ENCODE data around the gene SPDYE2B.
"Not testable (repeated sequence)": the region's sequence is repeated elsewhere in the genome, so short reads cannot be mapped to it uniquely, and the experiment has no call there.

The SPDYE2B gene, protein sequence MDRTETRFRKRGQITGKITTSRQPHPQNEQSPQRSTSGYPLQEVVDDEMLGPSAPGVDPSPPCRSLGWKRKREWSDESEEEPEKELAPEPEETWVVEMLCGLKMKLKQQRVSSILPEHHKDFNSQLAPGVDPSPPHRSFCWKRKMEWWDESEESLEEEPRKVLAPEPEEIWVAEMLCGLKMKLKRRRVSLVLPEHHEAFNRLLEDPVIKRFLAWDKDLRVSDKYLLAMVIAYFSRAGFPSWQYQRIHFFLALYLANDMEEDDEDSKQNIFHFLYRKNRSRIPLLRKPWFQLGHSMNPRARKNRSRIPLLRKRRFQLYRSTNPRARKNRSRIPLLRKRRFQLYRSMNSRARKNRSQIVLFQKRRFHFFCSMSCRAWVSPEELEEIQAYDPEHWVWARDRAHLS

DNA sequence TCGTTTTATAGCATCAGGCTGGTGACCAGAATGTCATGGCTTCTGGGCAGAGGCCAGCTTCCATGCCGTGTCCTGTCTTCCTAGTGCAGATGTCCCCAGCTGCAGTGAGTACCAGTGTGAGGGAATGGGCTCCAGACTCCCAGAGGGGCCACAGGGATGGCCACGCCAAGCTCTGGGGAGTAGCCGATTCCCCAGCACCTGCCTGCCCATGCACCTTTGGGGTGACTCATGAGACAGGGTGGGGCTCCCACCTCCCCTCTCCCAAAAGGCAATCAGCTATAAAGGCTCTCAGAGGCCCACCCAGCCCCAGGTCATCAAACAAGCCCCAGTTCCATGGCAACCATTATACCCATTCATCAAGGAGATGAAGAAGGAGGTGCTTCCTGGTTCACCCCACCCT lies at the start of gene SPDYE2B:
Gene SPDYE2B, plus strand, starts transcription at position 396 of the 400 bp plus-strand sequence. CDS start 2,030 bp downstream, outside the sequence.
- DNase-seq = not testable (repeated sequence)

DNA sequence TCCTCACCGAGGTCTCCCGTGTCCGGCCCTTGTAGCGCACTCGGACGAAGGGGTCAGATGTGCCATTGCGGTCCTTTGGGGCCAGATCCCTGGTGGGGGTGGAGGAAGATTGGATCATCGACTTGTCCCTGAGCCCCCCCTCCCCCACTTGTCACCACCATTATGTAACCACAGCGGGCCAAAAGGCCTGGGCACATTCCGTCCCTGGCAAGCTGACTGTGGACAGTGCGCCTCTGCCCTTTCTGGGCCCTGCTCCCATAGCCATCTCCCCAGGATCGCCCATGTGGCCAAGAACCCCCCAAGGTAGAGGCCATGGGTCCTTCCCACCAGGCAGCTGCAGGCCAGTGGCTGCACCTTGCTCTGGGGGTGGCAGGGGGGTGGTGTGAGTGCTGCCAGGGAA lies 47.8 kb upstream of the SPDYE2B start:
- not testable (repeated sequence) for DNase-seq

DNA sequence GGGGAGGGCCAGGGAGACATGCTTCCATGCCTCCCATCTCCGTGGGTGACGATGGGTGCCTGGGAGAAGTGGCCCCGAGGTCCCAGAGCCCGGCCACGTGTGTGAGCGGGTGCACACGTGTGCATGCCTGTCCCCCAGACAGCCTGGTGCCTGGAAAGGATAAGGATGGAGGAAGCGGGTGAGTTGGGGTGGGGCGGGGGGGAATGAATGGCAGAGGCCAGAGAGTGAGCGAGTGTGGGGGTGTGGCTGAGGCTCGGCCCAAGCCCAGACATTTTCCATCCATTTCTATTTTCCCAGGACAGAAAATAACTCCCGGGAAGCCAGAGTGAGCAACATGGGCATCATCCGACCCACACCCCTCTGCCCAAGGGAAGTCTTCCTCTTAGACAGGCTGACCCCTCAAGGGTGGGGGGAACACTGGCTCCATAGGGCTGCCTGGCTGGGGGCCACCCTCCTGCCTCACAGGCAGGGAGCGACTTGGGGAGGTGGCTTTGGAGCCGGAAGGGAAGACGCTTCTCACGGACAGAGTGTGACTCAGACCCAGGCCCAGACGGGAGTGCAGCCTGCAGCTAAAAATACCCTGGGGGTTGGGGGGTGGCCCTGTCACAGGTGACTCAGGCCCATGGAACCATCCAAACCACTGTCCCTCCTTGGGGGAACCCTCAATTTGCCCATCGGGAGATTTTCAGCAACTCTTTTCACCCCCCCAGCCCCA lies 45.5 kb upstream of the SPDYE2B start:
- not testable (repeated sequence) for DNase-seq

DNA sequence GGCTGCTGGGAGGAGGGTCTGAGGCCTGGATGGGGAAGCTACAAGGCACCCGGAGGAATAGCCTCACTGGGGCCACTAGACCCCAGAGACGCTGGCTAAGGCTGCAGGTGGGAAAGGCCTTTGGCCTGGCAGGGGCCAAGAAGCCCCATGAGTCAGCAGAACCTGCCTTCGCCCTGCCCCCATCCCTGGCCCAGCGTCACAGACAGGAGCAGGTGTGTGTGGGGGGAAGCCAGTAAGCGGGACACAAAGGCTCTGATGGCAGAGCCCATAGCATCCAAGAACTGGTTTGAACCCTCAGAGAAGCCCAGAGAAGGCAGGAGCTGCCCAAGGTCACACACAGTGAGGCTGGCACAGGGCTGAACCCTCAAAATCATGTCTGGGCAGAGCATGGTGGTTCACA lies 43.3 kb upstream of the SPDYE2B start:
- not testable (repeated sequence) for DNase-seq

DNA sequence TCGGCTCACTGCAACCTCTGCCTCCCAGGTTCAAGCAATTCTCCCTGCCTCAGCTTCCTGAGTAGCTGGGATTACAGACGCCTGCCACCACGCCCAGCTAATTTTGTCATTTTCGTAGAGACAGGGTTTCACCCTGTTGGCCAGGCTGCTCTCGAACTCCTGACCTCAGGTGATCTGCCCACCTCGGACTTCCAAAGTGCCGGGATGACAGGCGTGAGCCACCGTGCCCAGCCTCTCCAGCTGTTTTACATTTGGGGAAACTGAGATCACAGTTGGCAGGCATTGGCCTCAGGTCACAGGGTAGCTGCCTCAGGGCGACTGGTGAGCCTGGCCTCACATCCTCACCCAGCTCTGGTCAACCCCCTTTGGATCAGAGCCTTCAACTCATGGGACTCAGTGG lies 40.4 kb upstream of the SPDYE2B start:
- DNase-seq = not testable (repeated sequence)

DNA sequence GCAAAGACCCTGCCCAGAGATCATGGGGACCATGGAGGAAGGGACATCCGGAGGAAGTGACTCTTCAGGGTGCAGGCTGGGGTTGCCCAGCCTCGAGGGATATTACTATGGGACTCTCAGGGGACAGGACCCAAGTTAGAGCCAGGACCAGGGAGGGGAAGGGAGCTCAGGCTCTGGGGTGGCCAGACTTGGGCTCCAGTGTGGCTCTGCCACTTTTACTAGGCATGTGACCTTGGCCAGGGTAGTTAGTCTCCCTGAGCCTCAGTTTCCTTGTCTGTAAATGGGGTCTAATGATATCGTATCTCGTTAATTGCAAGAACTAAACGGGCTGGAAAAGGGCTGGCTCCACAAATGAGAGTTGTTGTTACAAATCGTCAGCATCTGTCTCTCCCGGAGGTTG lies 39.7 kb upstream of the SPDYE2B start:
- DNase-seq = not testable (repeated sequence)

DNA sequence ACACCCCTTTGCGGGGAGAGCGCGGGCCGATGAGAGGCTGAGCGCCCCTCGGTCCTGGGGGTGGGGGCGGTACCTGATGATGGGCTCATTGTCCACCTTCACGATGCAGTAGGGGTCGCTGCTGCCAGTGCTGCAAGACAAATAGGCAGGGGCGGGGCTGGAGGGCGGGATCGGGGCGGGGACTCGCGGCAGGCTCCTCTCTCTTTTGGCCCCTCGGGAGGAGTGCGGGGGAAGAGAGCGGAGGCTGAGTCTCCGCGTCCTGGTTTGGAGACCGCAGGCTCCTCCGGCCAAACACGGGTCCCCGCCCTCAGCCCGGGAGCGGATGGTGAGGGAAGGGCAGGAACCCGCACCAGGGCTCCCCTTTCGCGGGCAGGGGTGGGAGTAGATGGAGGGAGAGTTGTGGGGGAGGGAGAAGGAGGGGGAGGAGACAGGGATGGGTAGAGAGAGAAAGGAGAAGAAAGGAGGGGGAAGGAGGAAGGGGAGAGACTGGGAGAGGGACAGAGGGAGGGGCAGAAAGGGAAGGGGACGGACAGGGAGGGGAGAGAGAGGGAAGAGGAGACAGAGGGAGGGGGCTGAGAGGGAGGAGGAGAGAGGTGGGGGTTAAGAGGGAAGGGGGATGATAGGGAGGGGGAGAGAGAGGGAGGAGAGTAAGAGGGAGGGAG lies 39.0 kb upstream of the SPDYE2B start:
- DNase-seq = not testable (repeated sequence)

DNA sequence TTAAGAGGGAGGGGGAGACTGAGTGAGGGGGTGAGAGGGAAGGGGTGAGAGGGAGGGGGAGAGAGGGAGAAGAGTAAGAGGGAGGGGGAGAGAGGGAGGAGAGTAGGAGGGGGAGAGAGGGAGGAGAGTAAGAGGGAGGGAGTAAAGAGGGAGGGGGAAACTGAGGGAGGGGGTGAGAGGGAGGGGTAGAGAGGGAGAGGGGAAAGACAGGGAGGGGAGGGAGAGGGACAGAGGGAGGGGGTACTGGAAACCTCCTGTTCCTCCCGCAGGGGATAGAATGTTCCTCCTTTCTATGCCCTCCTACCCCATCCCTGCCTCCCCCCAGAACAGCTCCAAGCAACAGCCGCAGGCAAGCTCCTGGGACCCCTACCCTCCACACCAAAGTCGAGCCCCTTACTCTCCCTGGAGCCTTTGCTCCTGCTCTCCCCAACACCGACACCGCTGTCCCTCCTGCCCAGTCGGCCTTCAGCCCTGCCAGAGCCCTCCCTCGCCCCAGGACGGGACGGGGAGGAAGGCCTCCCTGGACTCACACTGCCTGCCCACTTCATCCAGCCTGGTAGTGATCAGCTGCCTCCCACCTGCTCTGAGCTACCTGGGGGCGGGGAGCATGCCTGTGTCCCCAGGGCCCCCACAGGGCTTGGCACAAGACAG lies 38.3 kb upstream of the SPDYE2B start:
- DNase-seq = not testable (repeated sequence)

DNA sequence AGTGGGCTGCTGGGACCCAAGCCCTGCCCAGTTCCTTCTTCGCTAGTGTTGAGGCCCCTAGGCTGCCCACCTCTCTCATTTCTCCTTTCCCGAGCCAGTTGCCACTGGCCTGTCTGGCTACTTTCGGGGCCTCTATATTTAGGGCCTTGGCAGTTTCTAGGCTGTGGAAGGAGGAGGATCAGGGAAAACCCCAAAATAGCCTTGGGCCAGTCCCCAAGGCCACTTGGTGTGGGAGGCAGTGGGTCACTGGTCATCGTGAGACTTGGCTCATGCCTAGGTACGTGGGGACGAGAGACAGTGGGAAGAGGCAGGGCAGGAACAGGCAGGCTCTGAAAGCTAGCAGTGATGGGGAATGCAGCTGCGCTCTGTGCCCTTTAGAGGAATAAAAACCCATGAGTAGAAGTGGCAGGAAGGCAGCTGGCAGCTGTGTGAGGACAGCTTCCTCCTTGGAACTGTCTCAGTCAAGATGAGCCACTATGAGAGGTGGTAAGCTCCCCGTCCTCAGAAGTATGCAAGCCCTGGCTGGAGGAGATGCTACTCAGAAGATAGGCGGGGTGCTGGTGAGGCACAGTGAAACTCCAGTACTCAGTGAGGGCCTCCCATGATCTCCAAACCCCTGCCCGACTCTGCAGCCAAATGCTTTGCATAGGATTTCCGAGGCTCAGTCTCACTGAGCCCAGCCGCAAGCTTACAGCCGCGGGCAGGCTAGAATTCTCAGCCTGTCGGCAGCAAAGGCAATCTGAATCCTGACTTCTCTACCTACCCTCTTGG lies 36.4 kb upstream of the SPDYE2B start:
- DNase-seq = not testable (repeated sequence)

DNA sequence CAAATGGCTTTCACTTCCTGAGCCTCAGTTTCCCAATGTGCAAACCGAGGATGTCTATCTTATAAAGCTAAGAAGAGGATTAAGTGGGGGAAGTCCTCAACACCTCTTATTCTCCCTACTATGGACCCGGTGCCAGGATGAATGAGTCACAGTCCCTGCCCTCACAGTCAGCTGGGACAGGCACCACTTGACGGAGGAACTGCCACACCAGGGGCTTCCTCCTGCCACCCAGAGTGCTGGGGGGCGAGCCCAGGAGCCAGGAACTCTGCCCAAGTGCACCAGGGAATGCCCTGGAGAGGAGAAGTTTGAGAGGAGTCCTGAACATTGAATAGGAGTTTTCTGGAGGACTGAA lies 35.8 kb upstream of the SPDYE2B start:
- not testable (repeated sequence) for DNase-seq

DNA sequence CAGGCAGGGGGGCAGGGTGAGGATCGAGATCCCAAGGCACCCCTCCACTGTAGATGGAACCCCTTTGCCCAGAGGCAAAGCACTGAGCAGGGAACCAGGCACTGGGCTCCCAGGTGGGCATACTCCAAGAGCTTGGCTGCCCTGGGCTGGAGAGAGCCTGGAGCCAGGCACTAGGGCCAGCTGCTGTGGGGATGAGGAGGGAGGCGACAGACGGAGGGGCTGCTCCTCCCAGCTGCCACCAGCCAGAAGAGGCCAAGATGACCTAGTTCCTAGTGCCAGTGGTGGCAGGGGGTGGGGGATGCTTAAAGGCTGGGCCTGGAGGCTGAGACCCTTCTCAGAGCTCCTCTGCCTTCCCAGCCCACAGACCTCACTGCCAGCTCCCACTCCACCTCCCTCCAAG lies 35.2 kb upstream of the SPDYE2B start:
- DNase-seq = not testable (repeated sequence)

DNA sequence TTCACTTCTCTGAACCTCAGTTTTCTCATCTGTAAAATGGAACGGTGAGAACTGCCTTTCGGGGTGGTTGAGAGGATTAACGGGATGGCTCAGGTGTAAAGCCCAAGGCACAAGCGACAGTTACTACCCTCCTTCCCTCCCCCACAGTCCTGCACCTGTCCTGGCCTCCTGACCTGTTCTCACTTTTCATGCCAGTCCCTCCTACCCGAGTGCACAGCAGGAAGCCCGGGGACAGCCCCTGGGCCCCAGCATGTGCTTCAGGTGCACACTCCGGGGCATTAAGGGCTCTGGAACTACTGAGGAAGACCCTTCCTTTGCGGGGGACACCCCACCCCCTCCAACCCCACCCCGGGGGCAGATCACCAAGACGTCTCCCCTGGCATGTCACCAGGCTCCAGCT lies 34.2 kb upstream of the SPDYE2B start:
- DNase-seq = not testable (repeated sequence)

DNA sequence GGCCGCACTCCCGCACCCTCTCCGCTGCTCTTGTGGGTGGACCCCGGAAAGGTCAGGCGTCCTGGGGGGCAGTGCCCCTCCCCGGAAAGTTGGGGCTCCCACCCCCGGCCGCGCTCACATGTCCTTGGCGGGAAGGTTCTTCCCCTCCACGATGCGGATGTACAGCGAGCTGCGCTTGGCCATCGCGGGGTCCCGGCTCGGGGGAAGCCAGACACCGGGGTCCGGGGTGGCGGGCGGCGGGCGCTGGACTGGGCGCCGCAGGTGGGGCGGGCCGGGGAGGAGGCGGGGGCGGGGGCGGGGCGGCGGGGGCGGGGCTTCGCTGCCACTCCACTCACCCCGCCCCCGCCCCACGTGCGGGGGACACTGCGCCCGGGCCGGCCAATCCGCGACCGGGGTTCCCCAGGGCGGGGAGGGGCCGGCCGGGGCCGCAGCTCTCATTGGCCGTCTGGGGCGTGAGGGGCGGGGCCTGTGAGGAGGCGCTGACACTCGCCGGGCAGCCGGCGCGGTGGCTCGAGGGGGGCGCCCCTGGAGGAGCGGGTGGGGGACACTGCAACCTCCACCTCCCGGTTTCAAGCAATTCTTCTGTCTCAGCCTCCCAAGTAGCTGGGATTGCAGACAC lies 33.5 kb upstream of the SPDYE2B start, which contains the start of gene RASA4:
Gene RASA4, minus strand, starts transcription at position 250 of the 619 bp plus-strand sequence. Its CDS starts 67 bp downstream, at position 183.
- not testable (repeated sequence) for DNase-seq

DNA sequence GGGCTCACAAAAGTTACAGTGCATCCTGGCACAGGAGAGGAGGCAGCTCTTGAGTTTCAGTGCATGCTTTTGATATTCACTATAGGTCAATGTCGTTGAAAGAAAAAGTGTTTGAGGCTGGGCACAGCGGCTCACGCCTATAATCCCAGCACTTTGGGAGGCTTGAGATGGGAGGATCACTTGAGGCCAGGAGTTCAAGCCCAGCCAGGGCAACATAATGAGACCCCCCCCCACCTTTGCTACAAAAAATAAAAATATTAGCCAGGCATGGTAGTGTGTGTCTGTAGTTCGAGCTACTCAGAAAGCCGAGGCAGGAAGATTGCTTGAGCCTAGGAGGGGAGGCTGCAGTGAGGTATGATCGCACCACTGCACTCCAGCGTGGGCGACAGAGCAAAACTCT lies 32.0 kb upstream of the SPDYE2B start:
- not testable (repeated sequence) for DNase-seq

DNA sequence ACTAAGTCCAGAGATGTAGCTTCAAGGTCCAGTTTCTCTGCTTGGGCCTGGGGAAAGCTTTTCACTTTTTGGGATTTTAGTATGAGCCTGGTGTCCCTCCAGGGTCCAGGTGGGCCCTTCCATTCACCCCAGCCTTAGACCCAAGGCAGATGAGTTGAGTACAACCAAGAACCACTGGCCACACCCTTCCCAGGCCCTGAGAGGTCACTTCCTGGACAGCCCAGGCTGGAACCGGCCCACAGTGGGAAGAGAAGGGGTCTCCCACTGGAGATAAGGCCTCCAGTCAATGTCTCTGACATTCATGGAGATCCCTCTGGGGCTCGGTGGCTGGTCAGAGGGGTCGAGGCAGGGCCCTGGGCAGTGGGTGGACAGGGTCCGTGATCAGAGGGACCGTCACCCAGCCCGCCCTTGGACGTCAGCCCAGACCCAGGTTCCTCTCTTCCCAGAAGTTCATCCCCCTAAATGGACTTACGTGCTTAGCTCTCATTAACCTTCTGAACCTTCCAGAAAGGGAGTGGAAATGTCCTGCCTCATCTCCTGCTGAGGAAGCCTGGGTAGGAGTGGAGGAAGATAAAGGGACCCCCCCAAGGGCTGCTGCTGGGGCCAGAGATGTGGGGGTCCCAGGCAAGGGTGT lies 22.7 kb upstream of the SPDYE2B start:
- not testable (repeated sequence) for DNase-seq

DNA sequence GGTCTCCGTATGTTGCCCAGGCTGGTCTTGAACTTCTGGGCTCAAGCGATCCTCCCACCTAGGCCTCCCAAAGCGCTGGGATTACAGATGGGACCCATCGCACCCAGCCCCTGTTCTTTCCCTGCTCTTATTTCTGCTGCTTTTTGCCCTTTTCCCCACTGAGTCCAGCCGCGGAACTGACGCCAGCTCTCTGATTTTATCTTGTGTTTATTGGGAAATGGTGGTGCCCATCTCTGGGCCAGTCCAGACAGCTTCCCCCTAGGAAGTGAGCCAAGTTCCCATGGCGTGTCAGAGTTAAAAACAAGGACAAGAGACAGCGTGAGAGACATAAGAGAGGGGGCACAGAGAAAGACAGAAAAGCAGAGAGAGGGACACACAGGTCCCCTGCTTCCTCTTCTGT lies 19.5 kb upstream of the SPDYE2B start:
- not testable (repeated sequence) for DNase-seq

DNA sequence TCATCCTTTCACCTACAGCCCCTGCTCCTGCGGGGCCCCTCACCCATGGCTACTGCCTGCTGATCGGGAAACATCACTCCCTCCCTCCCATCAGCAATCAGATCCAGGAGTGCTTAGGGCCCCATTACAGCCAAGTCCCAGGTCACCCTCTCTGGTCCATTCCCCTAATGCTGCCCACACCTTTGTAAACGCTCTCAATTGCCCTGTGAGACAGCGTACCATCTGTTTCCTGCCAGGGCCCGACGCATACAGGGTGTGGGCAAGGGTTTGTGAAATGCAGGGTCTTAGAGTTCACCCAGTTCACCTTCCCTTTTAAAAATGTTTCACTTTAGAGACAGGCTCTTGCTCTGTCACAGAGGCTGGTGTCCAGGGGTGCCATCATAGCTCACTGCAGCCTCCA lies 15.8 kb upstream of the SPDYE2B start:
- not testable (repeated sequence) for DNase-seq

DNA sequence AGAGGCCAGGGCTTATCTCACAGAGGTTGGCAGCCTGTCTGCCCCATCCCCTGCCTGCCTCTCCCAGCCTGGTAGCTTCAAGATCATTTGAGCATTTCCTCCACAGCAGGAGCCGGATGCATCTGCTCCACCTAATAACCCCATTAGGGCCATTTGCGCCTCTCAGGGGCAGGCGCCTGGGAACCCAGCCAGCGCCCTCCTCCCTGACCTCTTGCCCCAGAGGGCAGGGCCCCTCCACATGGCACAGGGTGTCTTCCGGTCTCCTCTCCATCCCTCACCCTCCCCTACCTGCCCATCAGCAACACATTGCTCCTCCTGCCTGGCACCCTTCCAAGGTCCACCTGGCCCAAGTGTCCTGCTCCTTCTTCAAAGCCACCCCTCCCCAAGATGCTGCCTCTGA lies 14.8 kb upstream of the SPDYE2B start:
- not testable (repeated sequence) for DNase-seq

DNA sequence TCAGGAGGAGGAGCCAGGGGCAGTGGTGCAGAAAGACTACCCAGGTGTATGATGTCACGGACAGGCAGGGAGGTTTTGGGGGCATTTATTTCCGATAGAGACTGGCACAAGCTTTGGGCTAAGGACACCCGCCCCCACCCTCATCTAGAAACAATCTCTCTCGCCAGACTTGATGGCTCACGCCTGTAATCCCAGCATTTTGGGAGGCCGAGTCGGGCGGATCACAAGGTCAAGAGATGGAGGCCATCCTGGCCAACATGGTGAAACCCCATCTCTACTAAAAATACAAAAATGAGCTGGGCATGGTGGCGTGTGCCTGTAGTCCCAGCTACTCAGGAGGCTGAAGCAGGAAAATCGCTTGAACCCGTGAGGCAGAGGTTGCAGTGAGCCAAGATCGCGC lies 13.2 kb upstream of the SPDYE2B start:
- DNase-seq = not testable (repeated sequence)

DNA sequence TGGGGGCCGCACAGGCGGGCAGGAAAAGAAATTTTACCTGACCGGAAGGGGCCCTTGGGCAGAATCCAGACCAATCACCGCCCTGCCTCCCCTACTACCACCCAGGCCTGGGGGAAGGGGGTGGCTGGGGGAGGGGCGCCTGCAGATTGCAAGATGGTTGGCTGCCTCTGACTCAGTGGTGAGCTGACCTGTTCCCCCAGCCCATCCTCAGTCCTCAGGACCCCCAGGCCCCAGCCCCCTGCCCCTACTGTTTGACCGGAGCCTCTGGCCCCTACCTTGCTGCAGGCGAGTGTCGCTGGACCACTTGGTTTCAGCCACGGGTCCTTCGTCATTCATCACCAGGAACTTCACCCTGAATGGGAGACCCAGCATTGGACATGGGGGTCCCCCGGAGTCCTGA lies 11.3 kb upstream of the SPDYE2B start:
- not testable (repeated sequence) for DNase-seq

DNA sequence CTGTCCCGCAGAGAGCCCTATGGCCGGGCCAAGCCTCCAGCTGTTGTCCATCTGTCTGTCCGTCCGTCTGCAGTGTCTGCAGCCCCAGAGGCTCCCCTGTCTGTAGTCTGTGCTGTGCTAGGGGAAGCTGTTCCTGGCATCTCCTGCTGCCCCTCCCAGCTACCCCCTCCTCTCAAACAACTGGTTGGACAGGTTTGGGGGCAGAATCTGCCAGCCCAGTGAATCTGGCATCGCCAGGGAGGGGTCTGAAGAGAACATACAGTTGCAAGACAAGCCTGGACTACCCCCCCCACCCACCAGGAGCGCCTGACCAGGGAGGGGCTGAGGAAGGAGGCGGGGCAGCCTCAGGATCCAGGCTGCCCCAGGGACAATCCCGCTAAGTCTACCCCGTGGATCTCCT lies 7.4 kb upstream of the SPDYE2B start, which contains the start of gene UPK3BL1:
Gene UPK3BL1, minus strand, starts transcription at position 101 of the 400 bp plus-strand sequence. Its CDS starts 50 bp downstream, at position 51.
- not testable (repeated sequence) for DNase-seq
